SK-N-DZ (cell line): ENCODE data around the gene CHIC2. TPM values are rescaled to one million over a fixed set of nuclear protein-coding genes. Genes with fewer than 3 reads are reported as not detected.
"Not testable (repeated sequence)": the region's sequence is repeated elsewhere in the genome, so short reads cannot be mapped to it uniquely, and the experiment has no call there.

Experiments used
- DNase-seq: peaks from one replicate; pipeline ENCODE4 v3.0.0-alpha.2; 2015; ENCODE audit warnings: low spot score
- polyA plus RNA-seq, 2 experiments: library from polyadenylated mRNA; depleted of rRNA; stranded (reverse); fragments of >200 nt; gene quantifications; 2 replicates each; pipeline ENCODE4 v1.2.3, GENCODE V29; 2014

CHIC2 gene
- 19.2 and 28.0 TPM in 2 replicates for polyA plus RNA-seq (2014; cell fraction: cytosol; rRNA removed)
- 8.2 and 14.1 TPM in 2 replicates for polyA plus RNA-seq (2014; cell fraction: nucleus; rRNA removed)

GRCh38 chr4:54064317-54065111 lies at the start of gene CHIC2:
Gene CHIC2, minus strand, starts transcription at chr4:54064605. Its CDS starts 305 bp downstream, at chr4:54064300.
- DNase-seq: peak; percentile 86

GRCh38 chr4:54113206-54113605 lies 48.8 kb upstream of the CHIC2 start:
- DNase-seq: not testable (repeated sequence)

GRCh38 chr4:54110019-54110416 lies 45.6 kb upstream of the CHIC2 start:
- no peak for DNase-seq

GRCh38 chr4:54109241-54110018 lies 45.0 kb upstream of the CHIC2 start:
- DNase-seq: no peak

GRCh38 chr4:54107951-54108748 lies 43.7 kb upstream of the CHIC2 start:
- DNase-seq: no peak

GRCh38 chr4:54104907-54105306 lies 40.5 kb upstream of the CHIC2 start:
- DNase-seq: no peak

- no peak for DNase-seq
These were observed 38.8 kb upstream of the CHIC2 start for GRCh38 chr4:54103190-54103574.

- DNase-seq: no peak
These were observed 38.2 kb upstream of the CHIC2 start for GRCh38 chr4:54102531-54103106.

GRCh38 chr4:54101190-54102041 lies 37.0 kb upstream of the CHIC2 start:
- no peak for DNase-seq

- no peak for DNase-seq
These were observed 36.3 kb upstream of the CHIC2 start for GRCh38 chr4:54100595-54101189.

GRCh38 chr4:54099748-54100574 lies 35.6 kb upstream of the CHIC2 start, which contains the start of gene GSX2:
Gene GSX2, plus strand, starts transcription at chr4:54100163. Its CDS starts 182 bp downstream, at chr4:54100345.
- DNase-seq: no peak

GRCh38 chr4:54099287-54099747 lies 34.9 kb upstream of the CHIC2 start:
- no peak for DNase-seq

GRCh38 chr4:54098375-54098774 lies 34.0 kb upstream of the CHIC2 start:
- DNase-seq: no peak

- DNase-seq: no peak
These were observed 32.7 kb upstream of the CHIC2 start for GRCh38 chr4:54097152-54097551.

GRCh38 chr4:54096295-54096962 lies 32.0 kb upstream of the CHIC2 start:
- DNase-seq: no peak

- no peak for DNase-seq
These were observed 30.9 kb upstream of the CHIC2 start for GRCh38 chr4:54095110-54095825.

GRCh38 chr4:54094451-54094850 lies 30.0 kb upstream of the CHIC2 start:
- DNase-seq: no peak
